ENCODE results near the gene FAM78B.

The FAM78B gene

GRCh38 chr1:166116026-166116425 lies 50.8 kb downstream of the FAM78B start:
- DNase-seq, result no peak

GRCh38 chr1:166114419-166114818 lies 52.4 kb downstream of the FAM78B start:
- DNase-seq, result no peak

- DNase-seq, result no peak
Measured at GRCh38 chr1:166113630-166114029, 53.2 kb downstream of the FAM78B start.

GRCh38 chr1:166113031-166113430 lies 53.8 kb downstream of the FAM78B start:
- no peak for DNase-seq

- DNase-seq, result no peak
Measured at GRCh38 chr1:166112425-166112824, 54.4 kb downstream of the FAM78B start.

- DNase-seq, result no peak
Measured at GRCh38 chr1:166111430-166111829, 55.4 kb downstream of the FAM78B start.

- DNase-seq, result no peak
Measured at GRCh38 chr1:166090244-166090643, 76.6 kb downstream of the FAM78B start.

GRCh38 chr1:166089804-166090203 lies 77.0 kb downstream of the FAM78B start:
- DNase-seq, result no peak

- no peak for DNase-seq
Measured at GRCh38 chr1:166088572-166088955, 78.2 kb downstream of the FAM78B start.

GRCh38 chr1:166087734-166088571 lies 78.8 kb downstream of the FAM78B start:
- no peak for DNase-seq

- no peak for DNase-seq
Measured at GRCh38 chr1:166086113-166086883, 80.5 kb downstream of the FAM78B start.

- DNase-seq, result no peak
Measured at GRCh38 chr1:166084613-166085012, 82.2 kb downstream of the FAM78B start.

- no peak for DNase-seq
Measured at GRCh38 chr1:166083887-166084286, 82.9 kb downstream of the FAM78B start.

- DNase-seq, result no peak
Measured at GRCh38 chr1:166082601-166083000, 84.2 kb downstream of the FAM78B start.

GRCh38 chr1:166080967-166081870 lies 85.6 kb downstream of the FAM78B start:
- DNase-seq, result no peak

- no peak for DNase-seq
Measured at GRCh38 chr1:166080277-166080966, 86.4 kb downstream of the FAM78B start.

GRCh38 chr1:166079276-166079675 lies 87.5 kb downstream of the FAM78B start:
- DNase-seq, result no peak

- DNase-seq, result no peak
Measured at GRCh38 chr1:166073489-166073888, 93.3 kb downstream of the FAM78B start.

GRCh38 chr1:166069390-166069789 lies 97.4 kb downstream of the FAM78B start:
- no peak for DNase-seq

GRCh38 chr1:166066107-166066506 lies 100.7 kb downstream of the FAM78B start:
- DNase-seq, result no peak

- DNase-seq, result no peak
Measured at GRCh38 chr1:166064951-166065350, 101.8 kb downstream of the FAM78B start.

- no peak for DNase-seq
Measured at GRCh38 chr1:166064313-166064926, 102.4 kb downstream of the FAM78B start.
